ES-I3 (cell line): Measurements from ENCODE around the gene TBXT.
"Not testable (repeated sequence)": the region's sequence is repeated elsewhere in the genome, so short reads cannot be mapped to it uniquely, and the experiment has no call there.

ENCODE experiments used
- H3K36me3 ChIP-seq: 2 replicates; pipeline ENCODE4 v1.6.1; 2013; ENCODE audit warnings: mild to moderate bottlenecking, low read length, control low read depth, moderate library complexity; ENCODE audit not compliant: insufficient read depth
- H3K4me1 ChIP-seq: 2 replicates; pipeline ENCODE4 v1.6.1; 2013; ENCODE audit warnings: mild to moderate bottlenecking, control low read depth, low read length; ENCODE audit not compliant: insufficient read depth
- H3K9ac ChIP-seq: 2 replicates; pipeline ENCODE4 v1.6.1; 2013; ENCODE audit warnings: low read depth, mild to moderate bottlenecking, low read length, moderate library complexity
- H3K9me3 ChIP-seq: 2 replicates; pipeline ENCODE4 v1.6.1; 2013; ENCODE audit warnings: mild to moderate bottlenecking, low read length, moderate library complexity; ENCODE audit not compliant: control insufficient read depth, insufficient read depth

TBXT gene

DNA sequence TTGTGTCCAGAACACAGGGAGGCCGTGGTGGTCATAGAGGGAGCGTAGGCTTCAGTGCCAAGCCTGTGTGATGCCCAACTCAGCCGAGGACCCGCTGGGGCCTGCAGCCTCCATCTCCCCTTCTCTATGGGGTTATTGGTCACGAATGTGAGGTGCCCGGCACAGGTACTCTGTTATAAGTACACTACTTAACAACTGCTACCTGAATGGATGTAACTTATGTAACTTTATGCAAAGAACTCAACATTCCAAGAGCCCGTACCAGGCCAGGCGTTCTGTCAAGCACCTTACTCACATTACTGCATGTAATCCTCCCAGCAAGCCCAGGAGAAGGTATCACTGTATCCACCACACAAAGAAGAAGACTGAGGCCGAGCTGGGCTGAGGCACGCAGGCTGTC, 24.5 kb upstream of the TBXT start:
- H3K9me3 ChIP-seq = no peaks in the 10 kb centered on the region
- no peaks in the 10 kb centered on the region for H3K36me3 ChIP-seq
- H3K4me1 ChIP-seq = 0 out of 2 replicates have a peak, but pooled peaks cover 6% of the 10 kb centered on the region
- no peak overlapping the region for H3K9ac ChIP-seq

DNA sequence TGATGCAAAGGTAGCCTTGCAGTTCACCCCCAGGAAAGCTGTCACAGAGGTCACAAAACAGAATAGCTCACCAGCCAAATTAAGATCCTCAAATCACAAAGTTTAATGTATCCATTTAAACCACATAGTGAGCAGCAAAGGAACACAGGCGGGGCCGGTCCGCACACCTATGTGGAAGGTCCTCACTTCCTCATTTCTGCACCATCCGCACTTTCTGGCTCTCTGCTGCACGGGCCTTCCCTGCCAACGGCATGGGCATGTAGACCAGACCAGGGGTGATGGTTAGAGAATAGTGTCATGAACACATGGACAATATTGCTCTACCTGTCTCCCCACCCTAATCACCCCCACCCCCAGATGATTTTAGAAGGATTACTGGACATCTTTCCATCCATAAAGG, 12.1 kb upstream of the TBXT start:
- Histone ChIP-seq H3K36me3 (no peaks in the 10 kb centered on the region), H3K4me1 (no peaks in the 10 kb centered on the region), H3K9ac (no peak overlapping the region), H3K9me3 (no peaks in the 10 kb centered on the region)

- H3K9me3 ChIP-seq = no peaks in the 10 kb centered on the region
- H3K4me1 ChIP-seq = no peaks in the 10 kb centered on the region
- H3K36me3 ChIP-seq = no peaks in the 10 kb centered on the region
- H3K9ac ChIP-seq = no peak overlapping the region
Observed at GRCh38 chr6:166176106-166176505, 8.5 kb upstream of the TBXT start.

GRCh38 chr6:166175093-166175492, 7.4 kb upstream of the TBXT start:
- H3K36me3 ChIP-seq, H3K9ac ChIP-seq, H3K4me1 ChIP-seq: not testable (repeated sequence)

GRCh38 chr6:166174031-166174430, 6.4 kb upstream of the TBXT start:
- H3K36me3 ChIP-seq = no peaks in the 10 kb centered on the region
- 0 out of 2 replicates have a peak, but pooled peaks cover 7% of the 10 kb centered on the region for H3K4me1 ChIP-seq
- H3K9ac ChIP-seq = no peak overlapping the region
- H3K9me3 ChIP-seq = no peaks in the 10 kb centered on the region

More at GRCh38 chr6:166175093-166175492, 7.4 kb upstream of the TBXT start:
- H3K9me3 ChIP-seq = not testable (repeated sequence)

- no peaks in the 10 kb centered on the region for H3K36me3 ChIP-seq
- peak overlapping the region; percentile 14; the same call in 1 of the 2 replicates for H3K9ac ChIP-seq
- 0 out of 2 replicates have a peak, but pooled peaks cover 7% of the 10 kb centered on the region for H3K4me1 ChIP-seq
- H3K9me3 ChIP-seq = no peaks in the 10 kb centered on the region
Observed at GRCh38 chr6:166173281-166173951, 5.8 kb upstream of the TBXT start.

DNA sequence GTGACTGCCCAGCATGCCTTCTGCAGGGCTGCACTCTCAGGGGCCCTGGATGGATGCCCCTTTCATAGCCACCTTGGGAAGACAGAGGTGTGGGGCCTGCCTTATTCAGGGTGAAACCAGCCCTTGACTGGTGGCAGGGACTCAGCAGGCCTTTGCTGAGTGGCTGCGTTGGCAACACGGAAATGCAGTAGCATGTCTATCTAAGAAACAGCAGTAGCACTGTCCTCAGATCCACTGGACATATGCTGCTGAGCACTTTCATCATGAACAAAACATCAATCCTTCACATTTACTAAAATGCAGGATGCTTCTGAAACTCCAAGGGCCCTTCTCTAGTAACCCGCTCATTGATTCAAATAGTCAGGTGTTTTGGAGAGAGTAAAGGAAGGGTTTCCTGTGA, 4.9 kb upstream of the TBXT start:
- 0 out of 2 replicates have a peak, but pooled peaks cover 7% of the 10 kb centered on the region for H3K4me1 ChIP-seq
- no peak overlapping the region for H3K9ac ChIP-seq
- no peaks in the 10 kb centered on the region for H3K9me3 ChIP-seq
- no peaks in the 10 kb centered on the region for H3K36me3 ChIP-seq

- Histone ChIP-seq H3K9ac (peak overlapping the region; percentile 40; the same call in 1 of the 2 replicates), H3K4me1 (0 out of 2 replicates have a peak, but pooled peaks cover 10% of the 10 kb centered on the region), H3K36me3 (no peaks in the 10 kb centered on the region), H3K9me3 (no peaks in the 10 kb centered on the region)
Observed at GRCh38 chr6:166169549-166170421, 2.1 kb upstream of the TBXT start.

DNA sequence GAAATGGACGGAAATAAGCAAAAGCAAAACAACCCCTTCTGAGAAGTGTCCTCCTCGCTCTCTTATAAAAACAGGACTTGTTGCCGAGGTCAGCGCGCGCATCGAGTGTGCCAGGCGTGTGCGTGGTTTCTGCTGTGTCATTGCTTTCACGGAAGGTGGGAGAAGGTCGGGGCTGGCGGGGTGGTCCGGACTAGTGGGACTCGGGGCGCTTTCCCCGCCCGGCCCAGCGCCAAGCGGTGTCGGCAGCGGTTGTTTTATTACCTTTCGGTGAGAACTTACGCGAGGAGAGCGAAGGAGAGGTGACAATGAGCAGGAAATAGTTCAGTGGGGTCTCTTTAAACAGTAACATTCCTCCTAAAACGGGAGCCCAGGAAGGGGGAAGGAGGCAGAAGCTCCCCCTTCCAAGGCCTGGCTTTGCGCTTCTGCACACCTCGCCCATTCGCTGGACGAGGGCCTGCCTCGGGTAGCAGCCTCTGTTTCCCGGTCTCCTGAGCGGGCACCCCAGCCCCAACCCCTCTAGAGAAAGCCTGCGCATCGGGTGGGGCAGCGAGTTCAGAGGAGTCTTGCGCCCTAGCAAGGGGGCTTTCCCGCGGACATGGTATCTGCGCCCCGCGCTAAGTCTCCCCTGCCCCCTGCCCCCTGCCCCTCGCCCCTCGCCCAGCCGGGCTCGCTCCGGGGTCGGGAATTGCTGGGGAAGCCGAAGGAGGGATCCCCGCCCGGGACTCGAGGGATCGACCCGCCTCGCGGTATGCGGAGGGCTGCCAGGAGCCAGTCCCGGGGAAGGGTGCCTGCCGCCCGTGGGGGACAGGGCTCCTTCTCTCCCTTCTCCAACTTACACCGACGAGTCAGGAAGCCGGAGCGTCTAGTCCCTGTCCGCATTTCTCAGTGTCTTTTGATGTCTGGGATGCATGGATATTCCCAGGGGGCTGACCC, 1.2 kb upstream of the TBXT start:
- Histone ChIP-seq H3K9me3 (no peaks in the 10 kb centered on the region), H3K9ac (peak overlapping the region; percentile 43; the same call in 1 of the 2 replicates), H3K36me3 (no peaks in the 10 kb centered on the region), H3K4me1 (0 out of 2 replicates have a peak, but pooled peaks cover 10% of the 10 kb centered on the region)

- peak overlapping the region; percentile 38; the same call in 1 of the 2 replicates for H3K9ac ChIP-seq
- H3K4me1 ChIP-seq = 0 out of 2 replicates have a peak, but pooled peaks cover 10% of the 10 kb centered on the region
- no peaks in the 10 kb centered on the region for H3K9me3 ChIP-seq
- H3K36me3 ChIP-seq = no peaks in the 10 kb centered on the region
Observed at GRCh38 chr6:166167258-166167731, 356 bp downstream of the TBXT start.

DNA sequence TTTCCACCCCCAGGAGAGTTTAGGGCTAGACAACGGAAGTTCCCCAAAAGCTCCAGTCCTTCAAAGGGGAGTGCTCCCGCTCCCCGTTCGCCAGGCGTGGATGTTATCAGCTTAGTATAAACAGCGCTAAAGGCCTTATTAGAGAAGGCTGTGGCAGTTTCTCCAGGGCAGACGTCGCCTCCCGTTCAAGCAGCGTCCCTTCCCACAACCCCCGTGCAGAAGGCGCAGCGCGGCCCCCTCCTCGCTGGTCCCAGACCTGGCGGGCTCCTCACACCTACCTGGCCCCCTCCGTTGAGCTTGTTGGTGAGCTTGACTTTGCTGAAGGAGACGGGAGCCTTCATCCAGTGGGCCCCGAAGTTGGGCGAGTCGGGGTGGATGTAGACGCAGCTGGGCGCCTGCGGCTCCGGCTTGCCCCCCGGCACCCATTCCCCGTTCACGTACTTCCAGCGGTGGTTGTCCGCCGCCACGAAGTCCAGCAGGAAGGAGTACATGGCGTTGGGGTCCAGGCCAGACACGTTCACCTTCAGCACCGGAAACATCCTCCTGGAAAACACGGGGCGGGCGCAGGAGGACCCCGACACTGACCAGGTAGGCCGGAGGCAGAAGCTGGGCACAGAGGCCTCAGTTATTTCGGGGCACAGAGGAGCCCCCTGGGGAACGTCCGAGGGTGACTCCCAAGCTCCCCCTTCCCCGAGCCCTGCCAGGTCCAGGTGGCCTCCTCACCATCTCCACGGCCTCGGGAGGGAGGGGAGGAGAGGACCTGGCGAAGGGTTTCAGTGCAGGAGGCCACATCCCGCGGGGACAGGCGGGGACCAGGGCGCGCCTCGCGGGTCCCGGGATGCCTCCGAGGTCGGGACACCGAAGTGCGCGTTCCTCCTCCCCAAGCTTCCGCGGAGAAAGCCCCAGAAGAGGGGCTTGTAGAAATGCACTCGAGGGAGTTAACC, 1.1 kb downstream of the TBXT start:
- no peaks in the 10 kb centered on the region for H3K9me3 ChIP-seq
- no peaks in the 10 kb centered on the region for H3K36me3 ChIP-seq
- 0 out of 2 replicates have a peak, but pooled peaks cover 10% of the 10 kb centered on the region for H3K4me1 ChIP-seq
- H3K9ac ChIP-seq = peak overlapping the region; percentile 38; the same call in 1 of the 2 replicates

DNA sequence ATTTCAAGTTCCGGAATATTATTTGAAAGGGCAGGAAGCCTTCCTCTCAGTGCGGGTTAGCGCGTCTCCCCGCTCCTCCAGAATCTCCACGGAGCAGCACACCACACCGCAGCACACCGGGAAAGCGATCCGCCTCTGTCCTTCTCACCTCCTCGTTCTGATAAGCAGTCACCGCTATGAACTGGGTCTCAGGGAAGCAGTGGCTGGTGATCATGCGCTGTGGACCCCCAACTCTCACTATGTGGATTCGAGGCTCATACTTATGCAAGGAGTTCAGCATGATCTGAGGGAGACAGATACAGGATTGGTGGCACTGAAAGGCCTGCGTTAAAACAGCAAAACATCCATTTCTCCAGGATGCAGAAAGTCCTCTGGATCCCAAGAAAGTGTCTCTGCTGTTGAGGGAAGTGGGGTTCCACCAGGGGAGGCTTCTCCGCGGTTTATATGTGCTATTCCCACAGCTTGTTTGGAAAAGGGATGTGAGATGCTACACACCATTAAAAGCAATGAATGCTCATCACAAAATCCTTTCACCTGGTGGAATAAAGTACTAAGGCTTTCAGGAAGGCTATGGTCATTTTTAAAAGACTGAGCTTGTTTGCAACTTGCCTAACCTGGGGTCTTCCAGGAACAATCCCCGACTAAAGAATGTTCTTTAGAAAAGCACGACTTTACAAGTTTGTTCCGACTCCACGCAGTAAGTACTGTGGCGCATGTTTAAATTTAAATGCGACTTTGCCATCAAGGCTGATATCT, 1.9 kb downstream of the TBXT start:
- Histone ChIP-seq H3K36me3 (no peaks in the 10 kb centered on the region), H3K4me1 (0 out of 2 replicates have a peak, but pooled peaks cover 10% of the 10 kb centered on the region), H3K9ac (no peak overlapping the region), H3K9me3 (no peaks in the 10 kb centered on the region)
